ENCODE measurements around the gene DPH2.

Gene DPH2

DNA sequence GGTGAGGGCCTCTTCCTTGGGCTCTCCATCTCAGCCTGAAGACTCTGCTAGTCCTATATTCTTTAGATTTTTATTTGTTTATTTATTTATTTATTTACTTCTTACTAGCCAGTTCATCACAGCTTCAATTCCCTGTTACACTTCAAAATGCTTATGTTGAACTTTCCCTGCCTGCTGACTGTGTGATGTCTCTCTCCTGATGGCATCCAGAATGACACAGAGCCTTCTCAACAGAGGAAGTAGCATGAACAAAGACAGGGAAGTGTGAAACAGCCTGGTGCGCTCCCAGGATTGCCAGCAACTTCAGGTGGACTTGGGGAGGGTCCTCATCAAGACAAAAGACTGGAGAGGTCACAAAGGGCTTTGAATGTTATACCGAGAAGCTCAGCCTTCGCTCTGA lies 27.4 kb upstream of the DPH2 start (continued):
- TF ChIP-seq ISL1 (CRISPR knock-in tag; IDR thresholded peaks at IDR 0.05) (no peak), TOX (CRISPR knock-in tag; IDR thresholded peaks at IDR 0.05; ENCODE audit: borderline replicate concordance) (no peak)

DNA sequence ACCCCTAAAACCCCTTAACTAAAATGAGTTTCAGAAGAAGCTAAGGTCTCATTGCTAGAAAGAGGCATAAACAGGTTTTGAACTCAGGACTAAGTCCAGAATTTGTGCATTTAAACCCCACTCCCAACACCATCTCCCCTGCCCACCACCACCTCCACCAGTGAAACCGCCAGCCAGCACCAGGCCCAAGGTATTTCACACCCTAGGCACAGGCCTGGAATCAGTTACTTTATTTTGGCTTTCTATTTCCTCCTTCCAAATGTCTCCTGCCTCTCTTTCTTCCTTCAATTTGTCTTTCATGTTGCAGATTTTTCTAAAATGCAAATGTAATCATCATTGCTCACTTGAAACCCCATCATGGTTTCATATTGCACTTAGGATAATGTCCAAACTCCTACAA lies 24.9 kb upstream of the DPH2 start:
- ATAC-seq: no peak
- TF ChIP-seq, protein P1, sequence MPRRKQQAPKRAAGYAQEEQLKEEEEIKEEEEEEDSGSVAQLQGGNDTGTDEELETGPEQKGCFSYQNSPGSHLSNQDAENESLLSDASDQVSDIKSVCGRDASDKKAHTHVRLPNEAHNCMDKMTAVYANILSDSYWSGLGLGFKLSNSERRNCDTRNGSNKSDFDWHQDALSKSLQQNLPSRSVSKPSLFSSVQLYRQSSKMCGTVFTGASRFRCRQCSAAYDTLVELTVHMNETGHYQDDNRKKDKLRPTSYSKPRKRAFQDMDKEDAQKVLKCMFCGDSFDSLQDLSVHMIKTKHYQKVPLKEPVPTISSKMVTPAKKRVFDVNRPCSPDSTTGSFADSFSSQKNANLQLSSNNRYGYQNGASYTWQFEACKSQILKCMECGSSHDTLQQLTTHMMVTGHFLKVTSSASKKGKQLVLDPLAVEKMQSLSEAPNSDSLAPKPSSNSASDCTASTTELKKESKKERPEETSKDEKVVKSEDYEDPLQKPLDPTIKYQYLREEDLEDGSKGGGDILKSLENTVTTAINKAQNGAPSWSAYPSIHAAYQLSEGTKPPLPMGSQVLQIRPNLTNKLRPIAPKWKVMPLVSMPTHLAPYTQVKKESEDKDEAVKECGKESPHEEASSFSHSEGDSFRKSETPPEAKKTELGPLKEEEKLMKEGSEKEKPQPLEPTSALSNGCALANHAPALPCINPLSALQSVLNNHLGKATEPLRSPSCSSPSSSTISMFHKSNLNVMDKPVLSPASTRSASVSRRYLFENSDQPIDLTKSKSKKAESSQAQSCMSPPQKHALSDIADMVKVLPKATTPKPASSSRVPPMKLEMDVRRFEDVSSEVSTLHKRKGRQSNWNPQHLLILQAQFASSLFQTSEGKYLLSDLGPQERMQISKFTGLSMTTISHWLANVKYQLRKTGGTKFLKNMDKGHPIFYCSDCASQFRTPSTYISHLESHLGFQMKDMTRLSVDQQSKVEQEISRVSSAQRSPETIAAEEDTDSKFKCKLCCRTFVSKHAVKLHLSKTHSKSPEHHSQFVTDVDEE (CRISPR knock-in tag; IDR thresholded peaks at IDR 0.05): no peak
- no peak for TF ChIP-seq SNAI2 (CRISPR knock-in tag; IDR thresholded peaks at IDR 0.05)
- TF ChIP-seq BACH2 (CRISPR knock-in tag; IDR thresholded peaks at IDR 0.05; ENCODE audit: borderline replicate concordance): no peak
- TF ChIP-seq ESRRG (CRISPR knock-in tag; IDR thresholded peaks at IDR 0.05): no peak
- TF ChIP-seq RARB (CRISPR knock-in tag; IDR thresholded peaks at IDR 0.05): no peak
- no peak for TF ChIP-seq ARNTL (CRISPR knock-in tag; IDR thresholded peaks at IDR 0.05; ENCODE audit: borderline replicate concordance, low read depth)
- TF ChIP-seq ZNF8 (CRISPR knock-in tag; IDR thresholded peaks at IDR 0.05): no peak
- no peak for TF ChIP-seq TCF4 (CRISPR knock-in tag; IDR thresholded peaks at IDR 0.05; ENCODE audit: borderline replicate concordance)
- TF ChIP-seq ZNF565 (CRISPR knock-in tag; conservative IDR thresholded peaks at IDR 0.05; ENCODE audit: low read depth): no peak
- no peak for TF ChIP-seq TOX (CRISPR knock-in tag; IDR thresholded peaks at IDR 0.05; ENCODE audit: borderline replicate concordance)
- no peak for TF ChIP-seq ZFP30 (CRISPR knock-in tag; IDR thresholded peaks at IDR 0.05)

DNA sequence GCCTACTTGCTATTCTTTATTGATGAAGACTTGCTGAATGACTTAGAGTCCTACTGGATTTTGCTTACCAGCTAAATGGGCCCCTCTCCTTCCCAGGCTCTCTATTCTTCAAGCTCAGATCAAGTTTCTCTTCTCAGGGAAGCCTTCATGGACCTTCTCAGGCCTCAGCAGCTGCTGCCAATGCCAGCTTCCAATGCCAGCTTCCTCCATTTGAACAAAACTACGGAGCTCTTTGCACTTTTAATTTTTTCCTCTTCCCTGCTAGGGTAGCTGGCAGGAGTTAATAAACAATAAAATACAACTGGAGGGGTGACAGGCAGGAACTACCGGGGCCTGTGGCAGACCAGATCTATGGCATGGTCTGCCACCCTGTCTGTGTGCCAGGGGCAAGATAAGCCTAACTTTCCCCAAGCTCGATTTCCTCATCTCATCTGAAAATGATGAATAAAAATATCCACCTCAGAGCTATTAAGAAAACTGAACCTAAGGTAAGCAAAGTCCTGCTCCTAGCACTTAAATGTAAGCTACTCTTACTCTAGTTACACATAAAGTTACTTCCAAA lies 24.1 kb upstream of the DPH2 start:
- TF ChIP-seq, protein P2, sequence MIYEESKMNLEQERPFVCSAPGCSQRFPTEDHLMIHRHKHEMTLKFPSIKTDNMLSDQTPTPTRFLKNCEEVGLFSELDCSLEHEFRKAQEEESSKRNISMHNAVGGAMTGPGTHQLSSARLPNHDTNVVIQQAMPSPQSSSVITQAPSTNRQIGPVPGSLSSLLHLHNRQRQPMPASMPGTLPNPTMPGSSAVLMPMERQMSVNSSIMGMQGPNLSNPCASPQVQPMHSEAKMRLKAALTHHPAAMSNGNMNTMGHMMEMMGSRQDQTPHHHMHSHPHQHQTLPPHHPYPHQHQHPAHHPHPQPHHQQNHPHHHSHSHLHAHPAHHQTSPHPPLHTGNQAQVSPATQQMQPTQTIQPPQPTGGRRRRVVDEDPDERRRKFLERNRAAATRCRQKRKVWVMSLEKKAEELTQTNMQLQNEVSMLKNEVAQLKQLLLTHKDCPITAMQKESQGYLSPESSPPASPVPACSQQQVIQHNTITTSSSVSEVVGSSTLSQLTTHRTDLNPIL (CRISPR knock-in tag; IDR thresholded peaks at IDR 0.05; ENCODE audit: low read depth): no peak
- TF ChIP-seq, protein P1 (CRISPR knock-in tag; IDR thresholded peaks at IDR 0.05): no peak
- TF ChIP-seq ZC3H10 (CRISPR knock-in tag; IDR thresholded peaks at IDR 0.05): no peak
- TF ChIP-seq ARNTL (CRISPR knock-in tag; IDR thresholded peaks at IDR 0.05; ENCODE audit: borderline replicate concordance, low read depth): no peak
- no peak for TF ChIP-seq ISL1 (CRISPR knock-in tag; IDR thresholded peaks at IDR 0.05)
- TF ChIP-seq SNAI2 (CRISPR knock-in tag; IDR thresholded peaks at IDR 0.05): no peak
- TF ChIP-seq, protein P3, sequence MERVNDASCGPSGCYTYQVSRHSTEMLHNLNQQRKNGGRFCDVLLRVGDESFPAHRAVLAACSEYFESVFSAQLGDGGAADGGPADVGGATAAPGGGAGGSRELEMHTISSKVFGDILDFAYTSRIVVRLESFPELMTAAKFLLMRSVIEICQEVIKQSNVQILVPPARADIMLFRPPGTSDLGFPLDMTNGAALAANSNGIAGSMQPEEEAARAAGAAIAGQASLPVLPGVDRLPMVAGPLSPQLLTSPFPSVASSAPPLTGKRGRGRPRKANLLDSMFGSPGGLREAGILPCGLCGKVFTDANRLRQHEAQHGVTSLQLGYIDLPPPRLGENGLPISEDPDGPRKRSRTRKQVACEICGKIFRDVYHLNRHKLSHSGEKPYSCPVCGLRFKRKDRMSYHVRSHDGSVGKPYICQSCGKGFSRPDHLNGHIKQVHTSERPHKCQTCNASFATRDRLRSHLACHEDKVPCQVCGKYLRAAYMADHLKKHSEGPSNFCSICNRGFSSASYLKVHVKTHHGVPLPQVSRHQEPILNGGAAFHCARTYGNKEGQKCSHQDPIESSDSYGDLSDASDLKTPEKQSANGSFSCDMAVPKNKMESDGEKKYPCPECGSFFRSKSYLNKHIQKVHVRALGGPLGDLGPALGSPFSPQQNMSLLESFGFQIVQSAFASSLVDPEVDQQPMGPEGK (CRISPR knock-in tag; IDR thresholded peaks at IDR 0.05; ENCODE audit: borderline replicate concordance): no peak
- TF ChIP-seq ZNF70 (CRISPR knock-in tag; IDR thresholded peaks at IDR 0.05): no peak
- TF ChIP-seq BACH2 (CRISPR knock-in tag; IDR thresholded peaks at IDR 0.05; ENCODE audit: borderline replicate concordance): no peak
- no peak for TF ChIP-seq OSR1 (CRISPR knock-in tag; IDR thresholded peaks at IDR 0.05)
- no peak for TF ChIP-seq PPARA (CRISPR knock-in tag; IDR thresholded peaks at IDR 0.05; ENCODE audit: borderline replicate concordance)
- no peak; the same call in 2 of the 3 replicates for ATAC-seq
